Measurements from ENCODE around the gene UCP3. TPM values are rescaled to one million over a fixed set of nuclear protein-coding genes. Genes with fewer than 3 reads are reported as not detected.
A peak's percentile ranks its signal among the peaks of the same experiment; 100 is the strongest.

Gene UCP3
- total RNA-seq, 2 donors from 2014 or later: 1.9 to 3.5 TPM

- Histone ChIP-seq H3K36me3 (ENCODE audit: control insufficient read depth, insufficient read depth, low read length) (no peaks in the 10 kb centered on the region), H3K9me3 (ENCODE audit: control insufficient read depth, low read length) (no peaks in the 10 kb centered on the region), H3K9ac (ENCODE audit: extremely low read depth, low read length, poor library complexity, severe bottlenecking) (no peak overlapping the region), H3K4me3 (ENCODE audit: low read length) (no peak overlapping the region), H3K4me1 (ENCODE audit: control insufficient read depth, insufficient read depth, low read length) (no peaks in the 10 kb centered on the region), H3K27ac (ENCODE audit: low read depth, low read length) (no peak overlapping the region), H3K27me3 (ENCODE audit: control insufficient read depth, insufficient read depth, low read length, poor library complexity, severe bottlenecking) (no peaks in the 10 kb centered on the region)
- Mint-ChIP-seq H3K4me3 (no peak overlapping the region), H3K36me3 (ENCODE audit: low read depth) (no peaks in the 10 kb centered on the region), H3K9me3 (no peaks in the 10 kb centered on the region), H3K27ac (no peak overlapping the region), H3K27me3 (ENCODE audit: insufficient read depth) (no peaks in the 10 kb centered on the region), H3K4me1 (no peaks in the 10 kb centered on the region)
- 75% methylated on average over 2 of the region's 2 CpGs; no CpG with 5 or more reads in 1 of the 2 experiments for WGBS, 2 experiments (ENCODE audit: insufficient coverage in 1 of 2, insufficient read length in 1 of 2)
- TF ChIP-seq CTCF (conservative IDR thresholded peaks at IDR 0.05): no peak
- no peak for DNase-seq
These were observed 13.6 kb downstream of the UCP3 start for GRCh38 chr11:73995247-73995646.

- DNase-seq: peak; percentile 36
- no peaks in the 10 kb centered on the region for H3K4me1 ChIP-seq (ENCODE audit: control insufficient read depth, insufficient read depth, low read length)
- TF ChIP-seq CTCF (conservative IDR thresholded peaks at IDR 0.05): no peak
- no peaks in the 10 kb centered on the region for H3K4me1 Mint-ChIP-seq
- no peak overlapping the region for H3K27ac ChIP-seq (ENCODE audit: low read depth, low read length)
- H3K9me3 ChIP-seq (ENCODE audit: control insufficient read depth, low read length): no peaks in the 10 kb centered on the region
- no peak overlapping the region for H3K4me3 ChIP-seq (ENCODE audit: low read length)
- no peak overlapping the region for H3K27ac Mint-ChIP-seq
- no peaks in the 10 kb centered on the region for H3K27me3 Mint-ChIP-seq (ENCODE audit: insufficient read depth)
- H3K9me3 Mint-ChIP-seq: no peaks in the 10 kb centered on the region
- no peaks in the 10 kb centered on the region for H3K36me3 ChIP-seq (ENCODE audit: control insufficient read depth, insufficient read depth, low read length)
- H3K9ac ChIP-seq (ENCODE audit: extremely low read depth, low read length, poor library complexity, severe bottlenecking): no peak overlapping the region
- no peaks in the 10 kb centered on the region for H3K27me3 ChIP-seq (ENCODE audit: control insufficient read depth, insufficient read depth, low read length, poor library complexity, severe bottlenecking)
- no peaks in the 10 kb centered on the region for H3K36me3 Mint-ChIP-seq (ENCODE audit: low read depth)
- H3K4me3 Mint-ChIP-seq: no peak overlapping the region
- 89 to 100% methylated on average over 4 to 6 of the region's 6 CpGs for WGBS, 2 experiments (ENCODE audit: insufficient coverage in 1 of 2, insufficient read length in 1 of 2)
These were observed 17.3 kb downstream of the UCP3 start for GRCh38 chr11:73991471-73992006.

- no peaks in the 10 kb centered on the region for H3K36me3 Mint-ChIP-seq (ENCODE audit: low read depth)
- H3K27me3 ChIP-seq (ENCODE audit: control insufficient read depth, insufficient read depth, low read length, poor library complexity, severe bottlenecking): no peaks in the 10 kb centered on the region
- no peaks in the 10 kb centered on the region for H3K4me1 ChIP-seq (ENCODE audit: control insufficient read depth, insufficient read depth, low read length)
- H3K9me3 Mint-ChIP-seq: no peaks in the 10 kb centered on the region
- no peak overlapping the region for H3K9ac ChIP-seq (ENCODE audit: extremely low read depth, low read length, poor library complexity, severe bottlenecking)
- no peak overlapping the region for H3K27ac Mint-ChIP-seq
- no peak for DNase-seq
- no peak for TF ChIP-seq CTCF (conservative IDR thresholded peaks at IDR 0.05)
- no peaks in the 10 kb centered on the region for H3K4me1 Mint-ChIP-seq
- WGBS, 2 experiments (ENCODE audit: insufficient coverage in 1 of 2, insufficient read length in 1 of 2): 57 to 93% methylated on average over 1 to 2 of the region's 2 CpGs
- no peaks in the 10 kb centered on the region for H3K27me3 Mint-ChIP-seq (ENCODE audit: insufficient read depth)
- H3K36me3 ChIP-seq (ENCODE audit: control insufficient read depth, insufficient read depth, low read length): no peaks in the 10 kb centered on the region
- no peak overlapping the region for H3K4me3 ChIP-seq (ENCODE audit: low read length)
- no peak overlapping the region for H3K4me3 Mint-ChIP-seq
- H3K27ac ChIP-seq (ENCODE audit: low read depth, low read length): no peak overlapping the region
- no peaks in the 10 kb centered on the region for H3K9me3 ChIP-seq (ENCODE audit: control insufficient read depth, low read length)
These were observed 18.2 kb downstream of the UCP3 start for GRCh38 chr11:73990730-73991129.
